ENCODE results near the gene CTPS1.

Gene CTPS1

DNA sequence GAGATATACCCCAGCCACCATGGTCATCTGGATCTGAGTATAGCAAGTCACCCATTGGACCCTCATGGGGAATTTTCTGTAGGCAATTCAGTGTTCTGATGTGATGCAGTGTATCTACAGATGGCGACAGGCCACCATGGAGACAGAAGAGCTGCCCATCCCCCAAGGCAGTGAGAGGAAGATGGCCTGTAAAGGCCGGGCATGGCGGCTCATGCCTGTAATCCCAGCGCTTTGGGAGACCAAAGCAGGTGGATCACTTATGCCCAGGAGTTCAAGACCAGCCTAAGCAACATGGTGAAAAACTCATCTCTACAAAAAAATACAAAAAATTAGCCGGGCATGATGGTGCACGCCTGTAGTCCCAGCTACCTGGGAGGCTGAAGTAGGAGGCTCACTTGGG is 41.1 kb upstream of the CTPS1 start:
- Histone ChIP-seq H4K5ac (ENCODE audit: low read length) (no peak overlapping the region), H2BK5ac (ENCODE audit: low read length) (no peak overlapping the region), H3K4me3 (ENCODE audit: low read length) (no peak overlapping the region), H3K23ac (ENCODE audit: low read length) (no peak overlapping the region), H3K27me3 (ENCODE audit: insufficient read depth, low read length, poor library complexity) (no peaks in the 10 kb centered on the region), H3K4me2 (ENCODE audit: low read length) (no peak overlapping the region), H3K27ac (ENCODE audit: low read depth, low read length) (no peak overlapping the region), H3K79me2 (ENCODE audit: control insufficient read depth, insufficient read depth, low read length) (no peaks in the 10 kb centered on the region), H3K79me1 (ENCODE audit: low read length) (no peaks in the 10 kb centered on the region), H3K9ac (ENCODE audit: low read length) (no peak overlapping the region), H3K4me1 (ENCODE audit: control insufficient read depth, low read depth, low read length) (no peaks in the 10 kb centered on the region), H3K18ac (ENCODE audit: low read length) (no peak overlapping the region), H3K36me3 (ENCODE audit: control insufficient read depth, insufficient read depth, low read length) (no peaks in the 10 kb centered on the region), H4K8ac (ENCODE audit: low read depth, low read length) (no peak overlapping the region), H2BK120ac (ENCODE audit: low read depth, low read length) (no peak overlapping the region), H2BK15ac (replicated peaks; ENCODE audit: low read depth) (no peak overlapping the region), H3K56ac (ENCODE audit: low read length) (no peak overlapping the region), H3K4ac (ENCODE audit: low read depth, low read length) (no peak overlapping the region), H2AK5ac (ENCODE audit: low read length) (no peak overlapping the region)
- no peak for DNase-seq
- no CpG with 5 or more reads among the region's 6 CpGs for WGBS (ENCODE audit: extremely low coverage, insufficient coverage, low lambda C conversion rate)

- no peaks in the 10 kb centered on the region for H3K36me3 ChIP-seq (ENCODE audit: control insufficient read depth, insufficient read depth, low read length)
- no peaks in the 10 kb centered on the region for H3K79me1 ChIP-seq (ENCODE audit: low read length)
- H2BK15ac ChIP-seq (replicated peaks; ENCODE audit: low read depth) = no peak overlapping the region
- H4K8ac ChIP-seq (ENCODE audit: low read depth, low read length) = no peak overlapping the region
- no peak overlapping the region for H4K5ac ChIP-seq (ENCODE audit: low read length)
- H3K56ac ChIP-seq (ENCODE audit: low read length) = no peak overlapping the region
- no peak overlapping the region for H3K4me3 ChIP-seq (ENCODE audit: low read length)
- no peaks in the 10 kb centered on the region for H3K79me2 ChIP-seq (ENCODE audit: control insufficient read depth, insufficient read depth, low read length)
- no peak overlapping the region for H2AK5ac ChIP-seq (ENCODE audit: low read length)
- WGBS (ENCODE audit: extremely low coverage, insufficient coverage, low lambda C conversion rate) = no CpG with 5 or more reads among the region's 12 CpGs
- DNase-seq = no peak
- H3K23ac ChIP-seq (ENCODE audit: low read length) = no peak overlapping the region
- H3K18ac ChIP-seq (ENCODE audit: low read length) = no peak overlapping the region
- no peak overlapping the region for H3K27ac ChIP-seq (ENCODE audit: low read depth, low read length)
- H3K4me1 ChIP-seq (ENCODE audit: control insufficient read depth, low read depth, low read length) = no peaks in the 10 kb centered on the region
- no peaks in the 10 kb centered on the region for H3K27me3 ChIP-seq (ENCODE audit: insufficient read depth, low read length, poor library complexity)
- H3K4me2 ChIP-seq (ENCODE audit: low read length) = no peak overlapping the region
- H2BK5ac ChIP-seq (ENCODE audit: low read length) = no peak overlapping the region
- H2BK120ac ChIP-seq (ENCODE audit: low read depth, low read length) = no peak overlapping the region
- no peak overlapping the region for H3K4ac ChIP-seq (ENCODE audit: low read depth, low read length)
- no peak overlapping the region for H3K9ac ChIP-seq (ENCODE audit: low read length)
These were observed 40.0 kb upstream of the CTPS1 start for GRCh38 chr1:40939320-40940059.

- no peak overlapping the region for H3K4me2 ChIP-seq (ENCODE audit: low read length)
- no peak overlapping the region for H4K5ac ChIP-seq (ENCODE audit: low read length)
- H3K79me1 ChIP-seq (ENCODE audit: low read length) = no peaks in the 10 kb centered on the region
- no peak overlapping the region for H2AK5ac ChIP-seq (ENCODE audit: low read length)
- H2BK15ac ChIP-seq (replicated peaks; ENCODE audit: low read depth) = no peak overlapping the region
- H3K4ac ChIP-seq (ENCODE audit: low read depth, low read length) = no peak overlapping the region
- H2BK120ac ChIP-seq (ENCODE audit: low read depth, low read length) = no peak overlapping the region
- no peaks in the 10 kb centered on the region for H3K4me1 ChIP-seq (ENCODE audit: control insufficient read depth, low read depth, low read length)
- no peak overlapping the region for H3K18ac ChIP-seq (ENCODE audit: low read length)
- H3K9ac ChIP-seq (ENCODE audit: low read length) = no peak overlapping the region
- H4K8ac ChIP-seq (ENCODE audit: low read depth, low read length) = no peak overlapping the region
- H3K4me3 ChIP-seq (ENCODE audit: low read length) = no peak overlapping the region
- no peaks in the 10 kb centered on the region for H3K79me2 ChIP-seq (ENCODE audit: control insufficient read depth, insufficient read depth, low read length)
- WGBS (ENCODE audit: extremely low coverage, insufficient coverage, low lambda C conversion rate) = no CpG with 5 or more reads among the region's 7 CpGs
- no peaks in the 10 kb centered on the region for H3K27me3 ChIP-seq (ENCODE audit: insufficient read depth, low read length, poor library complexity)
- no peak overlapping the region for H2BK5ac ChIP-seq (ENCODE audit: low read length)
- no peak overlapping the region for H3K56ac ChIP-seq (ENCODE audit: low read length)
- H3K27ac ChIP-seq (ENCODE audit: low read depth, low read length) = no peak overlapping the region
- no peaks in the 10 kb centered on the region for H3K36me3 ChIP-seq (ENCODE audit: control insufficient read depth, insufficient read depth, low read length)
- no peak for DNase-seq
- no peak overlapping the region for H3K23ac ChIP-seq (ENCODE audit: low read length)
These were observed 35.2 kb upstream of the CTPS1 start for GRCh38 chr1:40944326-40944725.

DNA sequence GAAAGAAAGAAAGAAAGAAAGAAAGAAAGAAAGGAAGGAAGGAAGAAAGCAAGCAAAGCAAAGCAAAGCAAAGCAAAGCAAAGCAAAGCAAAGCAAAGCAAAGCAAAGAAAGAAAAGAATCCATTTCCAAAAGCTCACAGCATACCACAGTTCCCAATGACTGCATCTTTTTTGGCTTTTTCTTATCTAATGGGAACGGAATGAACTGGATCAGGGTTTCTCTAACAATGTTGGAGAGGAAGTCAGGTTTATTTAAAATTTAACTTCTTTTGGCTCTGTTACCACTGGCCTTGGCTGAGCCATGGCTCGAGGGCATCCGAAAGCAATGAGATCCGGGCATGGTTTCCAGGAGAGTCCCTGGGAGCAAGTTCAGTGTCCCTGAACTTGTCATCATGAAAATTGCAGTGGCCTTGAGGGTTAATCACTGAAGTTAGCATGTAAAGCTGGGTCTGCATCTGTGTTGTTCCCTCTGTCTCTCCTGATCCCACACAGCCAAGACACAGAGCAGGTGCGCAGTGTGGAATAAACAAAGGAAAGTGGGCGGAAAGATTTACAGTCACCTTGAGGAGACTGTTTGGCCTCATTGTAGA is 34.6 kb upstream of the CTPS1 start:
- no peaks in the 10 kb centered on the region for H3K27me3 ChIP-seq (ENCODE audit: insufficient read depth, low read length, poor library complexity)
- H3K27ac ChIP-seq (ENCODE audit: low read depth, low read length) = no peak overlapping the region
- no peak overlapping the region for H2AK5ac ChIP-seq (ENCODE audit: low read length)
- H3K4me1 ChIP-seq (ENCODE audit: control insufficient read depth, low read depth, low read length) = no peaks in the 10 kb centered on the region
- H3K23ac ChIP-seq (ENCODE audit: low read length) = no peak overlapping the region
- no peak overlapping the region for H4K8ac ChIP-seq (ENCODE audit: low read depth, low read length)
- no peak overlapping the region for H3K4me2 ChIP-seq (ENCODE audit: low read length)
- no peaks in the 10 kb centered on the region for H3K79me1 ChIP-seq (ENCODE audit: low read length)
- H2BK5ac ChIP-seq (ENCODE audit: low read length) = no peak overlapping the region
- DNase-seq = no peak
- no peak overlapping the region for H4K5ac ChIP-seq (ENCODE audit: low read length)
- H3K56ac ChIP-seq (ENCODE audit: low read length) = no peak overlapping the region
- H3K9ac ChIP-seq (ENCODE audit: low read length) = no peak overlapping the region
- no peak overlapping the region for H2BK120ac ChIP-seq (ENCODE audit: low read depth, low read length)
- H3K79me2 ChIP-seq (ENCODE audit: control insufficient read depth, insufficient read depth, low read length) = no peaks in the 10 kb centered on the region
- no peak overlapping the region for H3K4ac ChIP-seq (ENCODE audit: low read depth, low read length)
- H3K36me3 ChIP-seq (ENCODE audit: control insufficient read depth, insufficient read depth, low read length) = no peaks in the 10 kb centered on the region
- H3K4me3 ChIP-seq (ENCODE audit: low read length) = no peak overlapping the region
- no peak overlapping the region for H3K18ac ChIP-seq (ENCODE audit: low read length)
- H2BK15ac ChIP-seq (replicated peaks; ENCODE audit: low read depth) = no peak overlapping the region
- WGBS (ENCODE audit: extremely low coverage, insufficient coverage, low lambda C conversion rate) = no CpG with 5 or more reads among the region's 6 CpGs

GRCh38 chr1:40945491-40945973 is 34.0 kb upstream of the CTPS1 start:
- Histone ChIP-seq H3K27me3 (ENCODE audit: insufficient read depth, low read length, poor library complexity) (no peaks in the 10 kb centered on the region), H3K36me3 (ENCODE audit: control insufficient read depth, insufficient read depth, low read length) (no peaks in the 10 kb centered on the region), H2BK120ac (ENCODE audit: low read depth, low read length) (no peak overlapping the region), H2BK5ac (ENCODE audit: low read length) (no peak overlapping the region), H2AK5ac (ENCODE audit: low read length) (no peak overlapping the region), H3K18ac (ENCODE audit: low read length) (no peak overlapping the region), H3K4ac (ENCODE audit: low read depth, low read length) (no peak overlapping the region), H3K4me2 (ENCODE audit: low read length) (no peak overlapping the region), H3K4me3 (ENCODE audit: low read length) (no peak overlapping the region), H3K4me1 (ENCODE audit: control insufficient read depth, low read depth, low read length) (no peaks in the 10 kb centered on the region), H4K5ac (ENCODE audit: low read length) (no peak overlapping the region), H3K27ac (ENCODE audit: low read depth, low read length) (no peak overlapping the region), H3K79me1 (ENCODE audit: low read length) (no peaks in the 10 kb centered on the region), H3K56ac (ENCODE audit: low read length) (no peak overlapping the region), H3K23ac (ENCODE audit: low read length) (no peak overlapping the region), H2BK15ac (replicated peaks; ENCODE audit: low read depth) (no peak overlapping the region), H3K79me2 (ENCODE audit: control insufficient read depth, insufficient read depth, low read length) (no peaks in the 10 kb centered on the region), H4K8ac (ENCODE audit: low read depth, low read length) (no peak overlapping the region), H3K9ac (ENCODE audit: low read length) (no peak overlapping the region)
- 100% methylated on average over 2 of the region's 2 CpGs for WGBS (ENCODE audit: extremely low coverage, insufficient coverage, low lambda C conversion rate)
- no peak for DNase-seq

Data from mesendoderm (in vitro differentiated cells).